Measurements from ENCODE around the gene SRRM5. TPM values are rescaled to one million over a fixed set of nuclear protein-coding genes. Genes with fewer than 3 reads are reported as not detected.

Gene SRRM5
- total RNA-seq, 3 donors from 2014 or later, result 0.14 to 0.63 (median 0.41) TPM

- DNase-seq (no peak), ATAC-seq (no peak)
- H3K4me1 ChIP-seq (ENCODE audit: low read depth), result peaks cover 11% of the 10 kb centered on the region
- intact Hi-C loops (cut with DNase I, micrococcal nuclease), result no loop called here
- no peaks in the 10 kb centered on the region for H3K9me3 ChIP-seq
- H3K36me3 ChIP-seq (ENCODE audit: low read depth), result no peaks in the 10 kb centered on the region
- peak overlapping the region; percentile 68 for H3K4me3 ChIP-seq
- TF ChIP-seq CTCF (IDR thresholded peaks at IDR 0.05), result no peak
These were observed 8.4 kb downstream of the SRRM5 start for GRCh38 chr19:43620061-43621001.

- Histone ChIP-seq H3K36me3 (ENCODE audit: low read depth) (no peaks in the 10 kb centered on the region), H3K4me1 (ENCODE audit: low read depth) (peaks cover 11% of the 10 kb centered on the region), H3K4me3 (no peak overlapping the region), H3K9me3 (no peaks in the 10 kb centered on the region)
- no peak for TF ChIP-seq CTCF (IDR thresholded peaks at IDR 0.05)
- ATAC-seq, result no peak
- DNase-seq, result no peak
- intact Hi-C loops (cut with DNase I, micrococcal nuclease), result no loop called here
These were observed 10.2 kb downstream of the SRRM5 start for GRCh38 chr19:43622070-43622469.

GRCh38 chr19:43622956-43623355 is 11.1 kb downstream of the SRRM5 start:
- Histone ChIP-seq H3K4me1 (ENCODE audit: low read depth) (peaks cover 11% of the 10 kb centered on the region), H3K36me3 (ENCODE audit: low read depth) (no peaks in the 10 kb centered on the region), H3K4me3 (no peak overlapping the region), H3K9me3 (no peaks in the 10 kb centered on the region)
- TF ChIP-seq CTCF (IDR thresholded peaks at IDR 0.05), result no peak
- ATAC-seq, result no peak
- DNase-seq, result no peak
- intact Hi-C loops (cut with DNase I, micrococcal nuclease), result no loop called here

DNA sequence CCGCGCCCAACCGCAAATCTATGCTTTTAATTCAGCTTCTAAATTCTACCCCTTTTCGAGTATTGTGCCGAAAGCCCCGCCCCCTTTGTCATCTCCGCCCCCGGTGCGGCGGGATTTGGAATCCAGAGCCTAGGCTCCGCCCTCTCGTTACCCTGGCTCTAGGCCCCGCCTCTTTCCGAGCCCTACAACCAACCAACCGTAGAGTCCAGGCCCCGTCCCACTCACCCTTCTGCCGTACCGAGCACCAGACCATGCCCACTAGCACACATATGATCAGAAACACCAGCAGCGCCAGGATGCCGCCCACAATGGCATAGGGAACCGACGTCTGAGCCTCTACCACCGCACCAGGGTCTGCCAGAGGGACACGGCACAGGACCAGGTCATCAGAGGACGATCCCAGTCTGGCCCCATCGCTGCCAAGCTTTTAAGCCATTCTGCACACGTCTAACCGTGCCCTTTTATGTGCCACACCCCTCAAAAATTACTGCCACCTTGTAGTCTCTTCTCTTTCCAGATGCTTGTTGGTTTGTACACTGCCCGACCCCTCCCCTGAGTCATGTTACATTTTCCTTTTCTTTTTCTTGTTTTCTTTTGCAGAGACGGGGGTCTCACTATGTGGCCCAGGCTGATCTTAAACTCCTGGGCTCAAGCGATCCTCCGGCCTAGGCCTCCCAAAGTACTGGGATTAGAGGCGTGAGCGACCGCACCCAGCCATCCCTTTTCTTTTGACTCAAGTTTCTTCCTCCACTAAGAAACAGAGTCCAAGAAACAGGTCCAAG is 12.2 kb downstream of the SRRM5 start:
- no peak for TF ChIP-seq CTCF (IDR thresholded peaks at IDR 0.05)
- ATAC-seq (no peak), DNase-seq (no peak)
- Histone ChIP-seq H3K4me1 (ENCODE audit: low read depth) (peaks cover 4% of the 10 kb centered on the region), H3K9me3 (no peaks in the 10 kb centered on the region), H3K4me3 (no peak overlapping the region), H3K36me3 (ENCODE audit: low read depth) (no peaks in the 10 kb centered on the region)
- intact Hi-C loops (cut with DNase I, micrococcal nuclease), result no loop called here

DNA sequence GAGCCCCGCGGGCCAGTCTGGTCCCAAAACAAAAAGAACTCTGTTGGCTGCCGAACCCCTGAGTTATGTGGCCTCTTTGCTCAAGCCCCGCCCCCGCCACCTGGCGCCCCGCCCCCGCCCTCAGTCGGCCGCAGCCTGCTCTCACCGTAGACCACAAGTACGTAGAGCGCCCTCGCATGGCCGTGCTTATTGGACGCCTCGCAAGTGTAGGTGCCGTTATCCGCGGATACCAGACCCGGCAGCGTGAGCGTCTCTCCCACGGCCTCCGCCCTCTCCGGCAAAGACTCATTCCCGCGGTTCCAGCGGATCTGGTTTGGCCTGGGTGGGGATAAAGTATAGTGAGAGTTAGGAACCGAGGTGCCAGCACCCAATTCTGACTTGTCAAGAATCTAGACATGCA is 13.0 kb downstream of the SRRM5 start:
- peak; percentile 93 for ATAC-seq
- peak; percentile 88 to 91 (median 88) for DNase-seq
- no peaks in the 10 kb centered on the region for H3K9me3 ChIP-seq
- intact Hi-C loops (cut with DNase I, micrococcal nuclease), result no loop called here
- peak; percentile 29 for TF ChIP-seq CTCF (IDR thresholded peaks at IDR 0.05)
- no peak overlapping the region for H3K4me3 ChIP-seq
- no peaks in the 10 kb centered on the region for H3K36me3 ChIP-seq (ENCODE audit: low read depth)
- H3K4me1 ChIP-seq (ENCODE audit: low read depth), result peaks cover 4% of the 10 kb centered on the region

Measured in mucosa of descending colon (tissue), 3 donors.